DOHH2 (cell line): Measurements from ENCODE around the gene RXFP4.

Experiments used
- EZH2phosphoT487 ChIP-seq: fragments of 200-600 bp; sonication (generic); IDR thresholded peaks from 2 replicates; pipeline ENCODE4 v1.6.1; 2017; ENCODE audit warnings: borderline replicate concordance, mild to moderate bottlenecking, antibody characterized with exemption, low read length, moderate library complexity, mixed read lengths
- TF ChIP-seq, protein P1 (sequence below): fragments of 200-600 bp; sonication (generic); IDR thresholded peaks from one replicate; pipeline ENCODE4 v1.5.1; 2014; ENCODE audit warnings: antibody characterized with exemption, mild to moderate bottlenecking, low read depth, low read length; ENCODE audit not compliant: poor library complexity, severe bottlenecking

DNA sequence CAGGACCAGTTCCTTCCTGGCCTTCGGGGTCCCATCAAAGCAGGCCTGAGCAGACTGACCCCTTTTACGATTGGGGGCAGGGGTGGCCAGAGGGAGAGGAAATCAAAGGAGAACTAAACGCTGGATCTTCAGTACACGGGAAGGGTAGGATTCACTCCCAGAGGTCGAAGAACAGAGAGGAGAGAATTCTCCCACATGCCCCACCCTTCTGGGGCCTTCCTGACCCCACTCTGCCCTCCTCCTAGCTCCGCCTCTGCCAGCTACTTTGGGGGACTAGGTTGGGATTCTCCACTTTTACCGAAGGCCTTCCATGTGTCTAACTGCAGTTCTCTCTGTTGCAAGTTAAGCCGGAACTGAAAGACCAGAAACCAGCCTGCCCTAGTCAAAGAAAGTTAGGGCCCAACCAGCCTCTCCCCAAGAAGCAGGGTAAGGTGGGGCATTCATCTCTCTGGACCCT lies 37.6 kb downstream of the RXFP4 start:
- TF ChIP-seq, protein P1, sequence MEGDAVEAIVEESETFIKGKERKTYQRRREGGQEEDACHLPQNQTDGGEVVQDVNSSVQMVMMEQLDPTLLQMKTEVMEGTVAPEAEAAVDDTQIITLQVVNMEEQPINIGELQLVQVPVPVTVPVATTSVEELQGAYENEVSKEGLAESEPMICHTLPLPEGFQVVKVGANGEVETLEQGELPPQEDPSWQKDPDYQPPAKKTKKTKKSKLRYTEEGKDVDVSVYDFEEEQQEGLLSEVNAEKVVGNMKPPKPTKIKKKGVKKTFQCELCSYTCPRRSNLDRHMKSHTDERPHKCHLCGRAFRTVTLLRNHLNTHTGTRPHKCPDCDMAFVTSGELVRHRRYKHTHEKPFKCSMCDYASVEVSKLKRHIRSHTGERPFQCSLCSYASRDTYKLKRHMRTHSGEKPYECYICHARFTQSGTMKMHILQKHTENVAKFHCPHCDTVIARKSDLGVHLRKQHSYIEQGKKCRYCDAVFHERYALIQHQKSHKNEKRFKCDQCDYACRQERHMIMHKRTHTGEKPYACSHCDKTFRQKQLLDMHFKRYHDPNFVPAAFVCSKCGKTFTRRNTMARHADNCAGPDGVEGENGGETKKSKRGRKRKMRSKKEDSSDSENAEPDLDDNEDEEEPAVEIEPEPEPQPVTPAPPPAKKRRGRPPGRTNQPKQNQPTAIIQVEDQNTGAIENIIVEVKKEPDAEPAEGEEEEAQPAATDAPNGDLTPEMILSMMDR: no peak
- TF ChIP-seq EZH2phosphoT487: no peak
